MCF 10A (cell line): Measurements from ENCODE around the gene GHRH. TPM values are rescaled to one million over a fixed set of nuclear protein-coding genes. Genes with fewer than 3 reads are reported as not detected.

Experiments used
- BruUV-seq: library from RNA; stranded (reverse); fragments of 400-500 nt; replicated peaks from 2 replicates; lab custom pipeline; 2021; lab: Mats Ljungman, UMichigan
- CTCF ChIA-PET: fragments of 300-600 bp; sonication (Branson Sonifier 250); formaldehyde crosslinking; extraction: SDS; loops from one replicate; lab custom pipeline; 2021; ENCODE audit warnings: antibody characterized with exemption, inconsistent platforms; lab: Yijun Ruan, JAX
- POLR2A ChIA-PET: fragments of 300-600, 350-650 bp; sonication (Branson Sonifier 250); formaldehyde crosslinking; extraction: SDS; loops from one replicate; lab custom pipeline; 2020; ENCODE audit warnings: antibody characterized with exemption, inconsistent platforms; lab: Yijun Ruan, JAX
- DNase-seq: peaks from one replicate; pipeline ENCODE4 v3.0.0-alpha.2; 2018; ENCODE audit not compliant: unreplicated experiment
- H3K27ac Mint-ChIP-seq: one replicate; pipeline ENCODE4 v1.8.0; 2022; ENCODE audit warnings: mild to moderate bottlenecking, low read depth, mixed read lengths; ENCODE audit not compliant: unreplicated experiment
- H3K27me3 Mint-ChIP-seq: one replicate; pipeline ENCODE4 v1.8.0; 2022; ENCODE audit warnings: mixed read lengths; ENCODE audit not compliant: insufficient read depth, unreplicated experiment
- H3K36me3 Mint-ChIP-seq: one replicate; pipeline ENCODE4 v1.8.0; 2022; ENCODE audit warnings: mild to moderate bottlenecking, moderate library complexity, mixed read lengths; ENCODE audit not compliant: insufficient read depth, unreplicated experiment
- H3K4me1 Mint-ChIP-seq: one replicate; pipeline ENCODE4 v1.8.0; 2022; ENCODE audit warnings: mixed read lengths; ENCODE audit not compliant: insufficient read depth, unreplicated experiment
- H3K4me3 Mint-ChIP-seq: one replicate; pipeline ENCODE4 v1.8.0; 2022; ENCODE audit warnings: mild to moderate bottlenecking, moderate library complexity, mixed read lengths; ENCODE audit not compliant: unreplicated experiment
- H3K9me3 Mint-ChIP-seq: one replicate; pipeline ENCODE4 v1.8.0; 2022; ENCODE audit warnings: mixed read lengths; ENCODE audit not compliant: unreplicated experiment
- intact Hi-C: fragments of 100-400 bp; cut with micrococcal nuclease; formaldehyde crosslinking; loops from 2 replicates; pipeline ENCODE4 v1.14.1; 2022
- total RNA-seq: library from RNA; stranded (reverse); gene quantifications from 2 replicates; pipeline ENCODE4 v1.2.3, GENCODE V29; 2022
- TF ChIP-seq, protein P1 (sequence below): fragments of 200-600 bp; IDR thresholded peaks from one replicate; pipeline ENCODE4 v1.8.0; 2022; ENCODE audit warnings: antibody characterized with exemption, mild to moderate bottlenecking; ENCODE audit not compliant: unreplicated experiment

The GHRH gene
- total RNA-seq, 1 experiment from 2014 or later: not detected

DNA sequence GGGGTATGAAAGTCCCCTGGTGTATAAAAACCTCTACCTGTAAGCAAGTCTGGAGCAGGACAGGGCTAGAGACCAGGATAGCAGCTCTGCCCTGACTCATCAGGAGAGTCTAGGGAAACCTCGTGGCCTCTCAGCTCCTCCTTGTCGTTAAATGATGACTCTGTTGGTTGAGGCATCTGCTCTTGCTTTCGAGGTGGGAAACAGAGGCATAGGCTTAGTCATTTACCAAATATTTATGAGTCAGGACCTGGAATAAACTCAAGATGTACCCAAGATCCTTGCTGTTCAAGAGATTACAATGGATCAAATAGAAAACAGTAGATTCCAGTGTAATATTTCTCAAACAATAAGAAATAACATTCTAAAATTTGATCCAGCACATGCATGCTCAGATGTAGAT, 33.4 kb upstream of the GHRH start:
- POLR2A ChIA-PET: interaction anchor here (0.5 to 12.4 kb wide), 23 partner anchors 7 to 1901 kb away, joined by 3 to 184 read pairs (median 3); partner anchors contain the start of genes BLCAP, MROH8, RPN2 and SRC
- peak overlapping the region; percentile 49 for H3K4me3 Mint-ChIP-seq
- no TSS peak for BruUV-seq
- H3K27ac Mint-ChIP-seq: peak overlapping the region; percentile 67
- peaks cover 6% of the 10 kb centered on the region for H3K36me3 Mint-ChIP-seq
- H3K4me1 Mint-ChIP-seq: peaks cover 54% of the 10 kb centered on the region
- intact Hi-C loops: loop anchor here (2.0 kb wide), 1 partner anchor 52 kb away; the partner anchor contains the start of gene SRC
- peaks cover 6% of the 10 kb centered on the region for H3K9me3 Mint-ChIP-seq
- CTCF ChIA-PET: interaction anchor here (0.5 to 2.4 kb wide), 5 partner anchors 18 to 240 kb away, joined by 3 to 6 read pairs (median 3); no protein-coding TSS in a partner anchor
- DNase-seq: peak; percentile 98
- no peaks in the 10 kb centered on the region for H3K27me3 Mint-ChIP-seq
- TF ChIP-seq, protein P1, sequence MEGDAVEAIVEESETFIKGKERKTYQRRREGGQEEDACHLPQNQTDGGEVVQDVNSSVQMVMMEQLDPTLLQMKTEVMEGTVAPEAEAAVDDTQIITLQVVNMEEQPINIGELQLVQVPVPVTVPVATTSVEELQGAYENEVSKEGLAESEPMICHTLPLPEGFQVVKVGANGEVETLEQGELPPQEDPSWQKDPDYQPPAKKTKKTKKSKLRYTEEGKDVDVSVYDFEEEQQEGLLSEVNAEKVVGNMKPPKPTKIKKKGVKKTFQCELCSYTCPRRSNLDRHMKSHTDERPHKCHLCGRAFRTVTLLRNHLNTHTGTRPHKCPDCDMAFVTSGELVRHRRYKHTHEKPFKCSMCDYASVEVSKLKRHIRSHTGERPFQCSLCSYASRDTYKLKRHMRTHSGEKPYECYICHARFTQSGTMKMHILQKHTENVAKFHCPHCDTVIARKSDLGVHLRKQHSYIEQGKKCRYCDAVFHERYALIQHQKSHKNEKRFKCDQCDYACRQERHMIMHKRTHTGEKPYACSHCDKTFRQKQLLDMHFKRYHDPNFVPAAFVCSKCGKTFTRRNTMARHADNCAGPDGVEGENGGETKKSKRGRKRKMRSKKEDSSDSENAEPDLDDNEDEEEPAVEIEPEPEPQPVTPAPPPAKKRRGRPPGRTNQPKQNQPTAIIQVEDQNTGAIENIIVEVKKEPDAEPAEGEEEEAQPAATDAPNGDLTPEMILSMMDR: no peak

DNA sequence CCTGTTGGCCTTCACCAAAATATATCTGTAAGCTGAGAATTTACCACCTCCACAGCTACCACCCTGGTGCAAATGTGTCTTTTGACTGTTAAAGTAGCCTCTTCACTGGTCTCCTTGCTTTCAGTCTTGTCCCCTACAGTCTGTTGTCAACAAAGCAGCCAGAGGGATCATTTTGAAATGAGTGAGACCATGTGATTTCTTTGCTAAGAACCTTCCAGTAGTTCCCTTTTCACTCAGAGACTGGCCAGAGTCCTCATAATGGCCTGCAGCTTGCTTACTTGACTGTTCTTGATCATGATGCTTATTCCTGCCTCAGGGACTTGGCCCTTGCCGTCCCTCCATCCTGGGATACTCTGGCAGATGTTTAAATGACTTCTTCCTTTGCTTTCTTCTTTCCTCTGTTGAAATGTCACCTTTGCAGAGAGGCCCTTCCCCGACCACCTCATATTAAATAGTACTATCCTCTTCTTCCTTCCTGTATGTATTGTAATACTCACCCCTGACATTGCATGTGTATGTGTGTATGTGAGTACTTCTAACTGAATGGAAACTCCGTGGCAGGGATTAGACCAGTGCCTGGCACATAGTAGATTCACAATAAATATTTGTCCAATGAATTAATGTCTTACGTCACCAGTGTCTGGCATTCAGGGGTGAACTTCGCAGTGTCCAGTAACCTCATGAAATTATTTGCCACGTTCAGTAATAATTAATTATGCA, 32.8 kb upstream of the GHRH start:
- H3K27me3 Mint-ChIP-seq: no peaks in the 10 kb centered on the region
- TF ChIP-seq, protein P1: no peak
- peak overlapping the region; percentile 67 for H3K27ac Mint-ChIP-seq
- POLR2A ChIA-PET: interaction anchor here (0.5 to 12.4 kb wide), 24 partner anchors 7 to 1901 kb away, joined by 3 to 184 read pairs (median 3); partner anchors contain the start of genes BLCAP, MROH8, RPN2 and SRC
- peaks cover 6% of the 10 kb centered on the region for H3K9me3 Mint-ChIP-seq
- DNase-seq: no peak
- H3K4me3 Mint-ChIP-seq: no peak overlapping the region
- intact Hi-C loops: loop anchor here (2.0 kb wide), 1 partner anchor 52 kb away; the partner anchor contains the start of gene SRC
- CTCF ChIA-PET: interaction anchor here (0.5 to 2.4 kb wide), 3 partner anchors 18 to 240 kb away, joined by 3 to 6 read pairs (median 3); no protein-coding TSS in a partner anchor
- peaks cover 52% of the 10 kb centered on the region for H3K4me1 Mint-ChIP-seq
- BruUV-seq: TSS peak; percentile 43
- peaks cover 6% of the 10 kb centered on the region for H3K36me3 Mint-ChIP-seq

GRCh38 chr20:37293301-37293943, 31.8 kb upstream of the GHRH start:
- no peaks in the 10 kb centered on the region for H3K27me3 Mint-ChIP-seq
- BruUV-seq: no TSS peak
- peaks cover 50% of the 10 kb centered on the region for H3K4me1 Mint-ChIP-seq
- CTCF ChIA-PET: interaction anchor here (1.0 to 2.4 kb wide), 5 partner anchors 12 to 92 kb away, joined by 3 to 6 read pairs (median 4); no protein-coding TSS in a partner anchor
- TF ChIP-seq, protein P1: no peak
- intact Hi-C loops: no loop called here
- peak overlapping the region; percentile 67 for H3K27ac Mint-ChIP-seq
- DNase-seq: no peak
- no peak overlapping the region for H3K4me3 Mint-ChIP-seq
- peaks cover 6% of the 10 kb centered on the region for H3K36me3 Mint-ChIP-seq
- POLR2A ChIA-PET: interaction anchor here (0.7 to 12.4 kb wide), 5 partner anchors 11 to 233 kb away, joined by 3 to 184 read pairs (median 5); partner anchors contain the start of gene BLCAP
- peaks cover 6% of the 10 kb centered on the region for H3K9me3 Mint-ChIP-seq

DNA sequence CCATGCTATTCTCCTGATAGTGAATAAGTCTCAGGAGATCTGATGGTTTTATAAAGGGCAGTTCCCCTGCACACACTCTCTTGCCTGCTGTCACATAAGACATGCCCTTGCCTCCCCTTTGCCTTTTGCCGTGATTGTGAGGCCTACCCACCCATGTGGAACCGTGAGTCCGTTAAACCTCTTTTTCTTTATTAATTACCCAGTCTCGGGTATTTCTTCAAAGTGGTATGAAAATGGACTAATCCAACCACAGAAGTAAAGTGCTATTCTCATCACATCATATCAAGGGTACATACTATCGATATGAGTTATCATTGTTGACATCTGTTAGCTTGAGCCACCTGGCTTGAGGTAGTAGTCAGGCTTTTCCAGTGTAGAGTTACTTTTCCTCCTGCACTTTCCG, 30.1 kb upstream of the GHRH start:
- no peak overlapping the region for H3K27ac Mint-ChIP-seq
- BruUV-seq: no TSS peak
- no peak for DNase-seq
- CTCF ChIA-PET: interaction anchor here (1.4 to 1.7 kb wide), 3 partner anchors 10 to 94 kb away, joined by 3 to 4 read pairs (median 4); no protein-coding TSS in a partner anchor
- H3K9me3 Mint-ChIP-seq: peaks cover 6% of the 10 kb centered on the region
- no peak overlapping the region for H3K4me3 Mint-ChIP-seq
- peaks cover 6% of the 10 kb centered on the region for H3K36me3 Mint-ChIP-seq
- TF ChIP-seq, protein P1: no peak
- intact Hi-C loops: no loop called here
- POLR2A ChIA-PET: interaction anchor here (1.4 to 12.4 kb wide), 2 partner anchors 14 to 235 kb away, joined by 3 to 184 read pairs; partner anchors contain the start of gene BLCAP
- H3K27me3 Mint-ChIP-seq: no peaks in the 10 kb centered on the region
- peaks cover 53% of the 10 kb centered on the region for H3K4me1 Mint-ChIP-seq
